Activated naive CD8-positive, alpha-beta T cell treated with anti-CD3 and anti-CD28 coated beads for 36 hours (primary cell): ENCODE measurements around the gene ADCY1. TPM values are rescaled to one million over a fixed set of nuclear protein-coding genes. Genes with fewer than 3 reads are reported as not detected.

ENCODE experiments used
- DNase-seq: peaks from one replicate; pipeline ENCODE4 v3.0.0; 2021
- H3K27ac Mint-ChIP-seq: one replicate; pipeline ENCODE4 v1.8.0; 2022; ENCODE audit warnings: mild to moderate bottlenecking, moderate library complexity, mixed read lengths
- H3K27me3 Mint-ChIP-seq: one replicate; pipeline ENCODE4 v1.8.0; 2022; ENCODE audit warnings: mild to moderate bottlenecking, mixed read lengths
- H3K36me3 Mint-ChIP-seq: one replicate; pipeline ENCODE4 v1.8.0; 2021; ENCODE audit warnings: mild to moderate bottlenecking, mixed read lengths
- H3K4me1 Mint-ChIP-seq: one replicate; pipeline ENCODE4 v1.8.0; 2021; ENCODE audit warnings: mixed read lengths
- H3K4me3 Mint-ChIP-seq: one replicate; pipeline ENCODE4 v1.8.0; 2022; ENCODE audit warnings: mild to moderate bottlenecking, moderate library complexity, mixed read lengths
- H3K9me3 Mint-ChIP-seq: one replicate; pipeline ENCODE4 v1.8.0; 2022; ENCODE audit warnings: mixed read lengths
- total RNA-seq, 2 experiments: library from RNA; stranded (reverse); gene quantifications; one replicate each; pipeline ENCODE4 v1.2.3, GENCODE V29; 2021

Gene ADCY1
- total RNA-seq, 2 experiments from 2014 or later: 0.06 TPM; not detected in 1

- Mint-ChIP-seq H3K27ac (no peak overlapping the region), H3K36me3 (no peaks in the 10 kb centered on the region), H3K27me3 (no peaks in the 10 kb centered on the region), H3K9me3 (no peaks in the 10 kb centered on the region), H3K4me3 (no peak overlapping the region), H3K4me1 (no peaks in the 10 kb centered on the region)
- DNase-seq: no peak
These were observed 10.4 kb downstream of the ADCY1 start for GRCh38 chr7:45584261-45585210.

- DNase-seq: no peak
- H3K27me3 Mint-ChIP-seq: no peaks in the 10 kb centered on the region
- no peak overlapping the region for H3K4me3 Mint-ChIP-seq
- H3K9me3 Mint-ChIP-seq: no peaks in the 10 kb centered on the region
- no peak overlapping the region for H3K27ac Mint-ChIP-seq
- no peaks in the 10 kb centered on the region for H3K4me1 Mint-ChIP-seq
- H3K36me3 Mint-ChIP-seq: no peaks in the 10 kb centered on the region
These were observed 11.5 kb downstream of the ADCY1 start for GRCh38 chr7:45585628-45586027.

- Mint-ChIP-seq H3K4me1 (no peaks in the 10 kb centered on the region), H3K9me3 (no peaks in the 10 kb centered on the region)
- no peak for DNase-seq
These were observed 12.7 kb downstream of the ADCY1 start for GRCh38 chr7:45586542-45587520.

GRCh38 chr7:45588466-45588865 lies 14.3 kb downstream of the ADCY1 start:
- H3K27ac Mint-ChIP-seq: no peak overlapping the region
- no peak for DNase-seq
- H3K36me3 Mint-ChIP-seq: no peaks in the 10 kb centered on the region
- H3K9me3 Mint-ChIP-seq: no peaks in the 10 kb centered on the region
- no peak overlapping the region for H3K4me3 Mint-ChIP-seq
- H3K4me1 Mint-ChIP-seq: no peaks in the 10 kb centered on the region
- no peaks in the 10 kb centered on the region for H3K27me3 Mint-ChIP-seq

More at GRCh38 chr7:45586542-45587520, 12.7 kb downstream of the ADCY1 start:
- no peak overlapping the region for H3K4me3 Mint-ChIP-seq
- H3K36me3 Mint-ChIP-seq: no peaks in the 10 kb centered on the region
- H3K27me3 Mint-ChIP-seq: no peaks in the 10 kb centered on the region
- H3K27ac Mint-ChIP-seq: no peak overlapping the region

GRCh38 chr7:45589061-45589460 lies 14.9 kb downstream of the ADCY1 start:
- H3K36me3 Mint-ChIP-seq: no peaks in the 10 kb centered on the region
- H3K27ac Mint-ChIP-seq: no peak overlapping the region
- no peaks in the 10 kb centered on the region for H3K4me1 Mint-ChIP-seq
- H3K4me3 Mint-ChIP-seq: no peak overlapping the region
- DNase-seq: no peak
- H3K27me3 Mint-ChIP-seq: no peaks in the 10 kb centered on the region
- H3K9me3 Mint-ChIP-seq: no peaks in the 10 kb centered on the region

GRCh38 chr7:45589915-45590678 lies 15.9 kb downstream of the ADCY1 start:
- Mint-ChIP-seq H3K27ac (no peak overlapping the region), H3K4me1 (no peaks in the 10 kb centered on the region), H3K4me3 (no peak overlapping the region), H3K36me3 (no peaks in the 10 kb centered on the region), H3K9me3 (no peaks in the 10 kb centered on the region), H3K27me3 (no peaks in the 10 kb centered on the region)
- DNase-seq: no peak

GRCh38 chr7:45590679-45591057 lies 16.5 kb downstream of the ADCY1 start:
- Mint-ChIP-seq H3K36me3 (no peaks in the 10 kb centered on the region), H3K4me1 (no peaks in the 10 kb centered on the region), H3K27me3 (no peaks in the 10 kb centered on the region), H3K27ac (no peak overlapping the region), H3K4me3 (no peak overlapping the region), H3K9me3 (no peaks in the 10 kb centered on the region)
- DNase-seq: no peak

GRCh38 chr7:45591101-45591906 lies 17.1 kb downstream of the ADCY1 start:
- H3K4me1 Mint-ChIP-seq: no peaks in the 10 kb centered on the region
- no peak overlapping the region for H3K27ac Mint-ChIP-seq

GRCh38 chr7:45592230-45592991 lies 18.2 kb downstream of the ADCY1 start:
- H3K27ac Mint-ChIP-seq: no peak overlapping the region
- H3K9me3 Mint-ChIP-seq: no peaks in the 10 kb centered on the region
- H3K36me3 Mint-ChIP-seq: no peaks in the 10 kb centered on the region
- no peak overlapping the region for H3K4me3 Mint-ChIP-seq
- DNase-seq: no peak
- H3K4me1 Mint-ChIP-seq: no peaks in the 10 kb centered on the region
- no peaks in the 10 kb centered on the region for H3K27me3 Mint-ChIP-seq

More at GRCh38 chr7:45591101-45591906, 17.1 kb downstream of the ADCY1 start:
- no peaks in the 10 kb centered on the region for H3K9me3 Mint-ChIP-seq
- H3K27me3 Mint-ChIP-seq: no peaks in the 10 kb centered on the region
- no peak for DNase-seq
- H3K36me3 Mint-ChIP-seq: no peaks in the 10 kb centered on the region
- no peak overlapping the region for H3K4me3 Mint-ChIP-seq

- no peak for DNase-seq
- Mint-ChIP-seq H3K4me3 (no peak overlapping the region), H3K36me3 (no peaks in the 10 kb centered on the region), H3K27me3 (no peaks in the 10 kb centered on the region), H3K9me3 (no peaks in the 10 kb centered on the region), H3K27ac (no peak overlapping the region), H3K4me1 (no peaks in the 10 kb centered on the region)
These were observed 19.0 kb downstream of the ADCY1 start for GRCh38 chr7:45593121-45593541.

- DNase-seq: no peak
- no peak overlapping the region for H3K27ac Mint-ChIP-seq
- no peaks in the 10 kb centered on the region for H3K36me3 Mint-ChIP-seq
- no peaks in the 10 kb centered on the region for H3K9me3 Mint-ChIP-seq
- H3K4me1 Mint-ChIP-seq: no peaks in the 10 kb centered on the region
- no peak overlapping the region for H3K4me3 Mint-ChIP-seq
- H3K27me3 Mint-ChIP-seq: no peaks in the 10 kb centered on the region
These were observed 19.7 kb downstream of the ADCY1 start for GRCh38 chr7:45593877-45594276.

- H3K9me3 Mint-ChIP-seq: no peaks in the 10 kb centered on the region
- no peak overlapping the region for H3K4me3 Mint-ChIP-seq
- H3K27ac Mint-ChIP-seq: no peak overlapping the region
- DNase-seq: no peak
- H3K4me1 Mint-ChIP-seq: no peaks in the 10 kb centered on the region
- no peaks in the 10 kb centered on the region for H3K27me3 Mint-ChIP-seq
- no peaks in the 10 kb centered on the region for H3K36me3 Mint-ChIP-seq
These were observed 20.8 kb downstream of the ADCY1 start for GRCh38 chr7:45594745-45595535.
